Activated CD4-positive, alpha-beta T cell treated with anti-CD3 and anti-CD28 coated beads, Interleukin-2, amount 10 ng/mL, durations not matched to agents 7 days and 5 days (primary cell): ENCODE measurements around the gene ADRA1B. TPM values are rescaled to one million over a fixed set of nuclear protein-coding genes. Genes with fewer than 3 reads are reported as not detected.

Experiments
- CTCF ChIA-PET: fragments of 350-600 bp; sonication (Branson Sonifier 250); formaldehyde crosslinking; loops from one replicate; lab custom pipeline; 2021; ENCODE audit warnings: antibody characterized with exemption; lab: Charles Lee
- POLR2A ChIA-PET: fragments of 350-600 bp; sonication (Branson Sonifier 250); formaldehyde crosslinking; loops from one replicate; lab custom pipeline; 2021; ENCODE audit warnings: antibody characterized with exemption; lab: Charles Lee
- DNase-seq: peaks from one replicate; pipeline ENCODE4 v3.0.0-alpha.2; 2020
- H3K27ac Mint-ChIP-seq: one replicate; pipeline ENCODE4 v1.8.0; 2021; ENCODE audit warnings: mild to moderate bottlenecking, moderate library complexity, mixed read lengths
- H3K27me3 Mint-ChIP-seq: one replicate; pipeline ENCODE4 v1.8.0; 2021; ENCODE audit warnings: mixed read lengths
- H3K36me3 Mint-ChIP-seq: one replicate; pipeline ENCODE4 v1.8.0; 2021; ENCODE audit warnings: low read depth, mixed read lengths
- H3K4me1 Mint-ChIP-seq: one replicate; pipeline ENCODE4 v1.8.0; 2021; ENCODE audit warnings: mixed read lengths
- H3K4me3 Mint-ChIP-seq: one replicate; pipeline ENCODE4 v1.8.0; 2021; ENCODE audit warnings: mild to moderate bottlenecking, moderate library complexity, mixed read lengths
- H3K9me3 Mint-ChIP-seq: one replicate; pipeline ENCODE4 v1.8.0; 2021; ENCODE audit warnings: mixed read lengths
- total RNA-seq, 2 experiments: library from RNA; stranded (reverse); gene quantifications; one replicate each; pipeline ENCODE4 v1.2.3, GENCODE V29; 2021

Gene ADRA1B
- total RNA-seq, 2 experiments from 2014 or later = not detected

DNA sequence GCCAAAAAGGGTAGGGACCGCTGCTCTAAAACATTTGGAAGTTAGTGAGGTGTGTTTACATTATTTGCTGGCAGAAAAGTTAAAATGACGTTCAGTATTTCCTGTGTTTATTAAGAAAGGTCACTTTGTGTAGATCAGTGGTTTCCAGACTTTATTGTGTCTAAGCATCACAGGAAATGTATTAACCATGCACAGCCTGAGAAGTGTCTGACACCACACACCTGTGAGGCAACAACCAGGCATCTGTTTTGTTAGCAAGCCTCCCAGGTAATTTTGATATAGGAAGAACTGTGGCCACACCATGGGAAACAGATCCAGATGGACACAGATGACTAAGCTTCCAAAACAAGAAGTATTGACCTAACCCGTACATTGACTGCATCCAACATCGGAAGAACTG is 104.7 kb downstream of the ADRA1B start:
- Mint-ChIP-seq H3K4me1 (peaks cover 18% of the 10 kb centered on the region), H3K36me3 (peaks cover 18% of the 10 kb centered on the region), H3K27ac (no peak overlapping the region), H3K4me3 (no peak overlapping the region), H3K27me3 (no peaks in the 10 kb centered on the region), H3K9me3 (no peaks in the 10 kb centered on the region)
- CTCF ChIA-PET = interaction anchor here (0.6 to 1.7 kb wide), 9 partner anchors 12 to 243 kb away, joined by 3 to 6 read pairs (median 4); partner anchors contain the start of gene TTC1
- POLR2A ChIA-PET = no interaction called here
- no peak for DNase-seq

DNA sequence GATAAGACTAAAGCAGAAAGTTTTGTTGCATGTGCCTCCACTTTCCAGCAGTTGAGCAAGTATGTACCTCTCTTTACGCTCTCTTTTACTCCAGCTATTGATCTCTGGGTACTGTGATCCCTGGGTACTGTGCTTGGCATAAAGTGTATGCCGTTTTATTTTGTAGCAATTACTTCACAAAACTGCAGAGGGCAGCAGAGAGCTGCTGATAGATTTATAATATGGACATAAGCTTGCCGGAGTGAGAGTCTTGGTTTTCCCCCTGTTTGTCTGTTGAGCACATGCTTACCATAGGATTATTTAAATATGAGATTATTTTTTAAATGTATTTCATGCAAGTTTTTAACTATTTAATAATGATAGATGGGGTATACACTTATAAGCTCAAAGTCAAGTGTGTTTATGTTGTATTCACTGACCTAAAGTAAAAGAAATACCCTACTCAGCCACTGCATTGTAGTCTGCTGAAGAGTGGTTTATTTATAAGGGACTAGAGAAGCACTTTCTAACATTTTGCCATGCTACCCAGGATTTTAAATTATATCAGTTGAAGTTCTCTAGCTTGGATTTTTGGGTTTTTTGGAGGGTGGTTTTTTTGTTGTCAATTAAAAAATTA is 105.7 kb downstream of the ADRA1B start:
- Mint-ChIP-seq H3K4me3 (no peak overlapping the region), H3K27ac (no peak overlapping the region), H3K36me3 (peaks cover 18% of the 10 kb centered on the region), H3K4me1 (peaks cover 18% of the 10 kb centered on the region), H3K27me3 (no peaks in the 10 kb centered on the region), H3K9me3 (no peaks in the 10 kb centered on the region)
- ChIA-PET CTCF (interaction anchor here (0.7 to 1.7 kb wide), 21 partner anchors 10 to 848 kb away, joined by 3 to 8 read pairs (median 4); partner anchors contain the start of genes FAM200C and TTC1), POLR2A (no interaction called here)
- peak; percentile 76 for DNase-seq

Other genes with a start within 250 kb of the ADRA1B start
- 10 to 100 TPM; 46.9 to 57.2 TPM for gene TTC1, start 92.7 kb downstream of the ADRA1B start, total RNA-seq
- gene PWWP2A, start 203.0 kb downstream of the ADRA1B start, total RNA-seq = 10 to 100 TPM; 26.9 to 27.0 TPM